Activated CD4-positive, alpha-beta T cell treated with anti-CD3 and anti-CD28 coated beads, Interleukin-2, amount 50 U/mL, for 4 hours (primary cell): ENCODE measurements around the gene ASGR1.

Experiments used
- DNase-seq, 2 experiments: peaks; one replicate each; pipeline ENCODE4 v3.0.0-alpha.2; 2020

Gene ASGR1

DNA sequence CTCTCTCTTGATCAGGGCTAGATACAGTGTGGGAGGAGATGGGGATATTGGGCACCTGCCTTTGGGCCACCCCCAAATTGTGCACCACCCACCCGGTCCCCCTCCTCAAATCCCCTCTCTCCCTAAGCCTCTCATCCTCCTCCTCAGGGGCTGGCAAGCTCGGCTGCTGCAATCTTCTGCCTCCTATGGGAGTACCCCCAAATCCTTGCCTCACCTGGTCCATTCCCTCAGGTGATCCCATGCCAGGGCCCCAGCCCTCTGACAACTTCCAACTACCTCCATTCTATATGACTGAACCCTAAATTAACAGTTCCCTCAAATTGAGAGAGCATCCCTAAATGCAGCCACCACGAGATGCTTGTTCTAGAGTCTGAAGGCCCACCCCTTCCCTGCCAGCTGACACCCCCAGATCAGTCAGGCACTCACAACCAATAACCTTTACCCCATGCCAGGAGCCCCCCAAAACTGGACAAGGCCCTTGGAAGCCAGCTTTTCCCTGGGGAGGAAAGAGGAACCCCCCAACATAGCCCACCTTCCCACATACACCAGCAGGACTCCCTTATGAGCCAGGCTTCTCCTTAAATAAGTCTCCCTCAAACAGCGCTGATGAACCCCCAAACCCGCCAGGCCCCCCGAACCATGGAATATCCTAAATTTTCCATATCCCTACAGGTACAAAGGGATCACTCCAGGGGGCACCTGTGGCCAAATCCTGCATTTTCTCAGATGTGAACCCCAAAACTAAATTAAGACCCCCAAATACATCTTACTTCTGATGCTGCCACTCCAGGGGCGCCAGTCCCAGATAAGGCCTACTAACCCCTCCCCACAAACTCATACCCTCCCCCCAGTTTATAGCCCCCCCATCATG is 37.3 kb upstream of the ASGR1 start:
- no peak for DNase-seq

DNA sequence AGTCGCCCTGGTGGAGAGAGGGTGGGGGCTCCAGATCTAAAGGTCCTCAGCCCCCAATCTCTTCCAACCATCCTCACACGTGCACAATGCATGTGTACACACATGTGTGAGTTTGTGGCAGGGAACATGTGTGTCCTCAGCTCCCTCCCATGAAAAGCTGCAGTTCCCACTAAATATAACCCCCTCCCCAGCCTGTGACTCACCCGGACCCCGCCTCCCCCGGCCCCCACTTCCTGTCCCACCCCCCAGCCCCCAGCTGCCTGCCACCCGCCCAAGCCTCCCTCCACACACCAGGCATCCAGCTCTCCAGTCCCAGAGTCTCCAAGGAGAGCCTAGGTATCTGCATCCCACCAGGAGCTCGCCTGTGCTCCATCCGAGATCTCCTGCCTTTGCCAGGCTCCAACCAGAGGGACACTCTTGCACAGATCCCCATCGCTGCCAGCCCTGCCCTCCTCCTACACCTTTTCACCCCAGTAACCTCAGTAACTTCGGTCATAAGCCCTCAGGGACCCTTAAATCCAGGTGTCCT is 36.5 kb upstream of the ASGR1 start:
- no peak for DNase-seq

DNA sequence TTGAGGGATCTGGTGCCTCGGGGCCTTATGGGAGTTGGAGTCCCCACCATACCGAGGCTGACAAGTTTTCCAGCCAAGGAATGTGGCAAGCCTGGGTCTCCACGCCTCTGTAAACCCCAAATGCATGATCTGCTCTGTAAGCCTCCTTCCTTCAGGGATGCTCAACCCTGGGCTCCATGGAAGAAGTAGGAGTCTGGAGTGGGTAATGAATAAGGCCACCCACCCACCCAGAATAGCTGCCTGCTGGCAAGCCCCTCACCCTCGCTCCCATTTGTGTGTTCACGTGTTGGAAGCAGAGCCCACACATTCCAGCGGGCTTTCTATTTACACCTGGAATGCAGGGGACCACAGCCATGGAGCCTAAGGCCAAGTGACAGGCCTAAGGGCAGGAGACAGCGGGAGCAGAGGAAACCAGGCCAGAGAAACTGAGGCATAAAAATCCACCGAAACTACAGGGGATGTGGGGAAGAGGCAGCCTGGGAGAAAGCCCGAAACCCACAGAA is 36.0 kb upstream of the ASGR1 start:
- no peak for DNase-seq

DNA sequence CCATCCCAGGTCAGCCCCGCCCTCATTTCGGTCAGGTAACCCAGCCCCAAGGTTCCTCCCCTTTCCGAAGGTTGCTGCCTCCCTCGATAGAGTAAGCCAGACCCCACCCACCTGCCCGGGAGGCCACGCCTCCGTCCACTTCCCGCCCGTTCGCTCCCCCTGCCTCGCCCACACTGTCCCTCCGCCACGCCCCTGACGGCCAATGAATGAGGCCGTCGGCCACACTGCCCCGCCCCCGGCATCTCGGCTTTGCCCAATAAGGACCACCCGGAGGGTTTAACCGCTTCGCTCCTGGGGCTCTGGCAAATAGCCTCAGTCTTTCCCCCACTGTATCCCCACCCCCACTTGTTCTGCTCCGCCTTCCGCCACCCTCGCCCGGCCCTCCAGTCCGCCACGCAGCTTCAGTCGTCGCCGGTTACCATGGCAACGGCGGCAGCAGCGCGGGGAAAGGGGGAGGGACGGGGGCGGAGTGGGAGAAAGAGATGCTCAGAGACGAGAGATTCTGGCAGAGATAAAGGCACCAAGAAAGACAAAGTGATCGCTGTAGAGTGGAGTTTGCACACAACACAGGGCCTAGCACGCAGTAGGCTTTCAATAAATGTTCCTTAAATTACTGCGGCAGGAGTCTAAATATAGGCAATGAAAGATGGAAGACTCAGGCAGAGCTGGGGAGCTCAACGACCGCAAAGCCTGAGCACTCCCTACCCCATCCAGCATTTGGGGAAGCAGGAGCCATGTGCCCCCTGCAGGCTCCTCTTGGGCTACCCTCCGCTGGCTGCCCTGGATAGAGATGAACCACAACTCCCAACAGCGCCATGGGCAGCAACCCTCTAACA is 35.3 kb upstream of the ASGR1 start:
- DNase-seq: peak; percentile 99

DNA sequence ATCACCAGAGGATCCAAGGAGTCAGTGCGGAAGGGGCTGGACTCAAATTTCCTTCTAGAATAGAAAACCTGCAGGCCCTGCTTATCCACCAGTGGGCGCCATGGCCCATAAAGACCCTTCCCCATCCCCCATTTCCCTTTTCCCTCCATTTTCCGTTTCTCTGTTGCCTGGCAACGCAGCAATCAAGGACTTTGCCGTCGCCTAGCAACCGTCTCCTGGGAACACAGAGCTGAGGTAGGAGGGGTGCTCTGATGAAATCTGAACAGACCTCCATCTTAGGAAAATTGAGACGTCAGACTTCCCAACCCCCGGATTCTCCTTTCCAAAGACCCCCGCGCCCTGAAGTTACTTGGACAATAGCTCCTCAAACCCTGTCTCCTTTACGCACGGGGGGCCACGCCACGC is 34.7 kb upstream of the ASGR1 start:
- no peak for DNase-seq

DNA sequence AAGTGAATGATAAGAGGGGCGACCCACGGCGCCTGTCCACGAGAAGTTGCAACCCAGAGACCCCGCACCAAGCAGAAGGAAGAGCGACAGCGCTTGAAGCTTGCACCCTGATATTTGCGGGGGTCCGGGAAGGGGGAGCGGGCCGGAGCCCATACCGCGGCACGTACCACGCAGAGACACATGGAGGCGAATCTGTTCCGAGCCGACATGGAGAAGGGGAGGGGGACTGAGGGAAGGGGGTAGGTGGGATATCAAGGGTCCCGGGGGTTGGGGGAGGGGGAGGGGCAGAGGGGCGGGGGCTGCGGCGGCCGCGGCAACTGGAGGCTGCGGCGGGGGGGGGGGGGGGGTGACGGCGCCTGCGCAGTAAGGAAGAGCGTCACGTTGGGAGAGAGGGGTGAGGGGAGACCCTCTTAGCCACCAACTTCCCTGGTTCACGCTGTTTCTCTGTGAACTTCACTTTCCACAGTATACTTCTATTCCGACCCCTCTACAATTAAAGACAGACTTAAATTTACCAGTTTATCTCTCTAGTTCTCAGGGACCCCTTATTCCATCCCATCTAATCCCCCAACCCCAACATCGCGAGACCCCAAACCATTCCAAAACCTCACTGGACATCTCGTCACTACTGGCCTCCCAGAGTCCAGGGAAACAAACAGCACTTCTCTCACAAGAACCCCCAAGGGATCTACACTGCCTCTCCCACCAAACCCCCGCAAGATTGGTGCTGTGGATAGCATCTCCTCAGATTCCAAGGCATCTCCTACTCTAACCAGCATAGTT is 32.5 kb upstream of the ASGR1 start:
- DNase-seq: no peak

DNA sequence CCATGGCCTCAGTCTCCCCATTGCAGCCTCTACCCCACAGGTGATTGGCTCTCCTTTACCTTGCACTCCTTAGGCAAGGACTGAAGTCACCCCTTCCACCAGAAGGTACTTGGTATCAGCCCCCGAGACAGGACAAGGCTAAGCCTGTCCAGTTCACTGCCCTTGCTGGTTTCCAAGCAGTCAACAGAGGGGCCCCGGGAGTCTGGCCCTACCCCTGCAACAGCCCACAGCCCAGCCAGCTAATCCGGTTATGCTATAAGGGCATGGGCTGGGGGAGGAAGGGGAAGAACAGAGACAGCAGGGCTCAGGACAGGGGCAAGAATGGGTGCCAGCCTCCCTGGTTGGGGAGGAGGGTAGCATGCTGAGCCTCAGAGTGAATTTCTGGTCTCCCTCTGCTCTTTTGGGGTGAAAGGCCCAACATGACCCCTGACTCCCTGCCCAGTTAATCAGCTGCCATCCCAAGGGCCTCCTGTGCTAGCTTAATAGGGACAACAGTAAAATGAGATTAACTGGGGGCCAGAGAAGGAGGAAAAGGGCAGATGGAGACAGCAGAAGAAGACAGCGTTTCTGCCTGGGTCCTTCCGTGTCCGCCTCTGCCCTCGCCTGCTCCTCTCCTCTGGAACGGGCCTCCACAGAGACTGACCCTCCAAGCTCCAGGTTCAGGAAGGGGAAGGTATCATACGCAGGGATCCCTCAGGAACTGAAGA is 29.7 kb upstream of the ASGR1 start:
- no peak for DNase-seq

DNA sequence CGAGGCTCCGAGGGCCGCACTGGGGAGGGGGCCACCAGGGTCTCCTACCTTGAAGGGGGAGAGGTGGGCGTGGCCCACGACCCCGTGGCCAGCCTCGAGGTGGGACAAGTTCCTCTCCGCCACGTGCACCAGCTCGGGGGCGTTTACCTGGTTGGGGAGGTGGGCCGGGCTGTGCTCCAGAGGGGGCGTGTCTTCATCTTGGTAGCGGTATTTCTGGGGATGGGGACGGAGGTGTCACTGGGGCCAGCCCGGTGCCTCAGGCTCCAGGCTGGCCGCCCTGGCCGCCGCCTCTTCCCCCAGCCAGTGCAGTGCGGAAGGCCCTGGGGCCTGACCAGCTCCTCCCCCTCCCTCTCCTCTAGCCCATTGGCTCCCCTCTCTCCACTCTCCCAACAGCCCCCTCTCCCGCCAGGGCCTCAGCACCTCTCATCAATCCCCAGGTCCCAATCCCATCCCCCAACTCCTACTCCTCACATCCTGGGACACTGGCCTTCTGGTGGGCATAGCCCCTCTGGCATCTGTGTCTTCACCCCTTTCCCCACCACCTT is 28.9 kb upstream of the ASGR1 start:
- DNase-seq: no peak

DNA sequence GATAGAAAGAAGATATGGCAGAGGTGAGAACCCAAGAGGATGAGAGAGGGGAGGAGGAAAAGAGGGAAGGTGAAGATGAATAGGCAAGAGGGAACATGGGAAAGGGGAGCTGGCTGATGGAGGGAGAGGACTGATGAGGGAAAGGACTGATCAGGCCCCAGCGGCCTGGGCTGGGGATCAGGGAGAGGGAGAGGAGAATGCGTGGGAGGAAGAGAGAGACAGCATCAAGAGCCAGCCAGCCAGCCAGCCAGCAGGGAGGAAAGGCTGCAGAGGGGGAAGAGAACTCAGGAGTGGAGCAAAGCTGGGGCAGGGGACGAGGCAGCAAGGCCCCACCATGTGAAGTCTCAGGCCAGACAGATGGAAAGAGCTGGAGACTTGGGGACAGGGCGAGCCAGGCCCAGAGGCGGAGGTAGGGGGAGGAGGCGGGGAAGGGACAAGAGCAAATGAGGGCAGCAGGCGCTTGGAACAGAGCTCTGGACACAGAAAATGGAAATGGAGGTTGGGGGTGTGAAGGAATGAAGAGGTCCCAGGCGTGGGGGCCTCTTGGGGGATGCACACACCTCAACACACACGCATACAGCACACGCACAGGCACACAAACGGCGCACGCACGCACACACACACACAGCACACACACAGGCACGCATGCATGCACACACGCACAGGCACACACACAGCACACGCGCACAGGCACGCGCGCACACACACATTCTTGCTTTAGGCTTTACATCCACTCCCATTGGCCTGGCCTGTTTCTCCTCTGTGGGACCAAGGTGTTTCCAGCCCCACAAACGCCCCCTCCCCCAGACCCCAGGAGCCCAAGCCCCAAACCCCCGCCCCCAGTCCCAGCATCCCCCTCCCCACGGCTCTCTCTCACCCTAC is 28.2 kb upstream of the ASGR1 start:
- no peak for DNase-seq

DNA sequence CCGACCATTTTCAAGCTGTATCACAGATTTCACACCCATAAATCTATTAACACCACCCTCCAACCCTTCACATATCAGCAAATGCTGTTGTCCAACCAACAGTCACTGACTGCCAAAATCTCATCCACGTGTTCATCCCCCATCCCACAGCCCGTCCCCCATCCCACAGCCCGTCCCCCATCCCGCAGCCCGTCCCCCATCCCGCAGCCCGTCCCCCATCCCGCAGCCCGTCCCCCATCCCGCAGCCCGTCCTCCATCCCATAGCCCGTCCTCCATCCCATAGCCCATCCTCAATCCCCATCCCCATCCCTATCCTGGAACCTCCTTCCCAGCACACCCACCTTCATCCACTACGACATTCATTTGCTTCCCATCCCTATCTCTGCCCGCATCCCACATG is 26.4 kb upstream of the ASGR1 start:
- no peak for DNase-seq

DNA sequence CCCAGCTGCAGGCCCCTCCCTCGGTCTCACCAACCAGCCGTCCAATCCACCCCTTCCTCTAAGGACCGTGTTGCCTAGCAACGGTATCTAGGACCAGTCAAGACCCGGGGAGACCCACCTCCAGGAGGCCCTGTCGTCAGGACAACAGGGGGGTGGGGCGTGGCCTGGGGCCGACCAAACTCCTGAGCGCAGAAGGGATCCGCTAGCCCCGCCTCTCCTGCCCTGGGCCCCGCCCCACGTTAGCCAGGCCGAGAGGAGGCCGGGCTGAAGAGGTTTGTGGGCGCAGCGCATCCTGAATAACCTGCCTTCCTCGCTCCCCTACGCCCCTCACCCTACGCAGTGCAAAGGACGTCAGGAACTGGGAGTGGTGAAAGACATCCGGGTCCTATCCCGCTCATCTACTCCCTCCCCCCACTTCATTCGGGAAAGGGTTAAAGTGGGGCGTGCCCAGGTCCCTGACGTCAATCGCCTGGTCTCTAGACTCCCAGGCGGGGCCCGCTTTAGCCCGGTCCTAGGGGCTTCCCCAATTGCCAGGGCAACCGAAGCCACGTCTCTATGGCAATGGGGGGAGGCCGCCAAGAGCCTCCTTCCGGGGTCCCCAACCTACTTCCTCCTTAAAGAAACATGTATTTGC is 25.8 kb upstream of the ASGR1 start:
- peak; percentile 90 to 92 for DNase-seq

DNA sequence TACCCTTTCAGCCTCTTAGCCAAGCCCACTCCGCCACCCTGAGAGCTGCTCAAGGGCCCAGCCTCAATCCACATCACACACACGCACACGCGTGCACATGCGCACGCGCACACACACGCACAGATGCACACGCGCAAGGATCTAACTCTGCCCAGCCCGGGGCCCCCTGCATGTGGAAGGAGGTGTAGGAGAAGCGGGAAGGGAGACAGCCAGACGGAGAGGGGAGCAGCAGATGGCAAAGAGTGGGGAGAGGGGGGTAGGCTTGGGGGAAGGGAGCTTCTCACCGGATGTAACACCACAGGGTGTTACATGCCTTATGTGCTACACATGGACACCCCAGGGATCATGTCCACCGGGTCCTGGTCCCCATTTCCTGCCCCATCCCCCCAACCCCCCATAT is 25.2 kb upstream of the ASGR1 start:
- DNase-seq: no peak

DNA sequence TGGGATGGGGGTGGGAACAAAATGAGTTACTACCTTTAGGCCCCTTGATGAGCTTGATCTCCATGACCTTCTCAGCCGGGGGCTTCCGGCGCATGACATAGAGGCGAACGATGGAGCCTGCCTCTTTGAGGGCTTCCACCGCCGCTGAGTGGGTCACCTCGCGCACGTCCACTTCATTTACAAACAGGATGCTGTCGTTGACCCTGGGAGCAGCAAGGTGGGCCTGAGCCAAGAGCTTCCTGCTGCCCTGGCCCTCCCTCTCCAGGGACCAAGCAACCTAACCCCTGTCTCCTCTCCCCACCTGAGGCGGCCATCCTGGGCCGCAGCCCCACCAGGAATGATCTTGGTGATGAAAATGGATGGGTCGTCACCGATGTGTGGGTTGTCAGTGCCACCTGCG is 24.2 kb upstream of the ASGR1 start:
- DNase-seq: no peak

DNA sequence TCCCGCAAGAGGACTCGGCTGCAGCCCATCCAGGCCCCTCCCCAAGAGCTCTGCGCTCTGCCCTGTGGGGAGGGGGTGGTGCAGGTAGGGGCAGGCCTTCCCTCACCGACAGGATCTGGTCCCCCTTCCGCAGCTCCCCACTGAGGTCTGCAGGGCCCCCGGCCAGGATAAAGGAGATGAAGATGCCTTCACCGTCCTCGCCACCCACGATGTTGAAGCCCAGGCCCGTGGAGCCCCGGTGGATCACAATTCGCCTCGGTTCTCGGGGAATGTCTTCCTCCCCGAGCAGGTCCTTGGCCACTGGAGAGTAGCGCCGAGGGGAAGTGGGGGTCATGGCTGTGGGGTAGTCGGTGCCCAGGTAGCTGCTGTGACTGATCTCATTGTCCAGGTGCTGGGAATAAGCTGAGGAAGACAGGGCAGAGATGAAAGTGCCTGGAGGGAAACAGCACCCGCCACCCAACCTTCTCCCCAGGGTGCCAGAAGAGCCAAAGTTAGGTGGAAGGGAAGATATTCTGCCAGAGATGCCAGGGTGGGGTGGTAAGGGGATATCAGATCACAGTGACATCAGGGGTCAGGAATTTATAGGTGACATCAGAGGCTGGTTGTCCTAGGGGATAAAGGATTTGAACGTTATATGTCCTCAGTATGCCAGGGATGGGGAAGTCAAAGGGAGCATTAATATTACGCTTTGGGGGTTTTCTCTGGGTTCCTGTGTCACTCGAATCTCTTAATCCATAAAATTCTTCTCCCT is 17.7 kb upstream of the ASGR1 start:
- DNase-seq: no peak

DNA sequence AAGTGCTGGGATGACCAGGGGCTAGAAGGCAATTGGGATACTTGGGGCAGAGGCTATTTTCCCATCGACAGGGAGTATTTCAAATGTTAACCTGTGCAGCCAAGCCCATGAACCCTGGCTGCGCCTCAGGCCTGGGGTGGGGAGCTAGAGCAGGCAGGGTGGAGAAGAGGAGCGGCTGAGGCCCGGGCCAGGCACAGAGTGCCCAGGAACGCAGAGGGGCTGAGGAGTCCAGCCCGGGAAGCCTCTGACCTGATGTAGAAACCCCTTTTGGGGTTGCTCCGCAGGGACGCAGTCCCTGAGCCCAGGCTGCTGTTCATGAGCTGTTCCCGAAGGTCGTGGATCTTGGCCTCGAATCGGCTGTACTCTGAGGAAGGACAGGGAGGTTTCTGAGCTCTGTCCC is 16.8 kb upstream of the ASGR1 start:
- no peak for DNase-seq

DNA sequence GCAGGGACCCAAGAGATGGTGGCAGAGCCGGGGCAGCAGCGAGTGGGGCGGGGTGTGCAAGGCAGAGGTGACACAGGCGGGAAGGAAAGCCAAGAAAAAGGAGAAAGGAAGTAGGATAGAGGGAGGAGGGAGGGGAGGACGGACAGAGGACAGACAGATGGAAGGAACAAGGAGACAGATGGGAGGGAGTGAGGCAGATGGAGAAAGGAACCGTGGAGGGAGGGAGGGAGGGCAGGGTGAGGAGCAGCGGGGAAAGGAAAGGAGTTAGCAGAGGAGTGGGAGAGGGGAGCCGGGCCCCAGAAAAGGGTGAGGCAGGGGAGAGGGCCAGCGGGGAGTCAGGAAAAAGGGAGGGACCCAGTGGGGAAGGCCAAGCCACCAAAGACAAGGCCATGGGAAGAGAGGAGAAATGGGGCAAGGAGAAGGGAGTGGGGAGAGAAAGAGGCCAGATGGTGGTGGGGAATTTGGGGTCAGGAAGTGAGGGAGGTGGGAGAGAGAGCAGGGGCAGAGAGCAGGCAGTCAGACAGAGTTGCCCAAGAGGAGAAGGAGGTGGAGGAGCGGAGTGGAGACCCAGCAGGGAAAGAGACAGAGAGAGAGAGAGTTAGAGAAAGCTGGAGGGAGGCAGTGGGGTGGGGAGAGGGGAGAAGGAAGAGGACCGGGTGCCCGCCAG is 13.2 kb upstream of the ASGR1 start:
- DNase-seq: no peak

DNA sequence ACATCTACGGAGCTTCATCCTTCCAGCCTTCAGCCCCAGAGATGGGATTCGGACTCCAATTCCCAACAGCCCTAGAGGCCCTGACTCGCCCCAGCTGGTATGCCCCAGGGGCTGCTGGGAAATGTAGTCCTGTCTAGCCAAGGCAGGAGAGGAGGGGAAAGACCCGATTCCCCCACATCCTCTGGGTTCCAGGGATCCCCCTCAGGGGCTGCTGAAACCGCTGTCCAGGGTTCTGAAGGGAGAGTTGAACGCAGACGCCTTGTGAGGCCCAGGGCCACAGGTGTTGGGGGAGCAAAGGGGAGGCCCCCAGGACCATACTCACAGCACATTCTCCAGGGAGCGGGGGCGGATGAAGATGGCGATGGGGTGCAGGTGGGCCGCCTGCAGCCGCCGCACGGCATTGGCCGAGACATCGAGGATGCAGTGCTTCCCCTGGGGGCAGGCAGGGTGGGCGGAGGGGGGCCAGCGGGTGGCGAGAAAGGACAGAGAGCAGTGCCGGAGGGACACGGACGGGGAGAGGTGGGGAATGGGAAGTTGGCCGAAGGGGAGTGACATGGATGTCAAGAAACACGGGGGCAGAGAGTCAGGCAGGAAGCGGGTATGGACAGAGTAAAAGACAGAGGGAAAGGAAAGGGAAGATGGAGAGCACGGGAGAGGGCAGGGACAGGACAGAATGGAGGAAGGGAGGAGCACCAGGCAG is 12.6 kb upstream of the ASGR1 start:
- peak in 1 of 2 experiments; percentile 18 for DNase-seq

DNA sequence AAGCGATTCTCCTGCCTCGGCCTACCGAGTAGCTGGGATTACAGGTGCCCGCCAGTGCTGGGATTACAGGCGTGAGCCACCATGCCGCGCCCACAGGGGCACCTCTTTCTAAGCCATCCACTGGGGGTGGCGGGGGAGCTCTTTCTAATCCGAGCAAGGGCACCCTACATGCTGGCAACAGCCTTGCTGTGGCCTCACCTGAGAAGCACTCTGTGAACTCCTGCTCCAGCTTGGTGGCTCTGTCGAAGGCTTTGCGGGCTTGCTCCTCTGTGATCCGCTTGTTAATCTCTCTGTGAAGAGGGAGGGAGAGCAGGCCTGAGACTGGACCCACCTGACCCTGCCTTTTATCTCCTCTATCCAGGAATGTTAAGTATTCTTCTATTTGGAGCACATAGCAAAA is 11.9 kb upstream of the ASGR1 start:
- no peak for DNase-seq
